Measurements from ENCODE around the gene TMEM150B.

The TMEM150B gene

DNA sequence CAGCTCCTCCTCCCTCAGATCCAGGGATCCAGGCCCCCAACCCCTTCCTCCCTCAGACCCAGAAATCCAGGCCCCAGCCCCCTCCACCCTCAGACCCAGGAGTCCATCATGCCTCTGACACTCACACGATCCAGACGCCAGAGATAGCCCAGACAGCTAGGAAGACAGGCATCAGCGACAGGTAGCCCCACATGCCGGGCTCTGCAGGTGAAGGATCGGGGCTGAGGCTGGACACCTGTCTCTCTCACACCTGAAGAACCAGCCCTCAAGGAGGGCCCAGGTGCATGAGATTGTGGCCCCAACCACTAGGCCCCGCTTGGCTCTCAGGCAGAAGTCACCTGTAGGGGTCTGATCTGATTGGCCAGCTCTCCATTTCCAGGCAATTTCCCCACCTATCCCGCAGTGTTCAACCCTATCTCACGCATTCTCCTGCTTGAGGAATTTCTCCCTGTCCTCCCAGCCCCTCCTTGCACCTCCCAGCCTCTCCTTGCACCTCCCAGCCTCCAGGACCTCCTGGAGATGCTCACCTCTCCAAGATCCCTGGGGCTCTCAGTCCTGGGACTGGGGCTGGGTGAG, 4.2 kb downstream of the TMEM150B start:
- no peaks in the 10 kb centered on the region for H3K36me3 ChIP-seq (ENCODE audit: control insufficient read depth, insufficient read depth, low read length)
- DNase-seq (ENCODE audit: extremely low read depth, insufficient read length), result no peak
- TF ChIP-seq, protein P1, sequence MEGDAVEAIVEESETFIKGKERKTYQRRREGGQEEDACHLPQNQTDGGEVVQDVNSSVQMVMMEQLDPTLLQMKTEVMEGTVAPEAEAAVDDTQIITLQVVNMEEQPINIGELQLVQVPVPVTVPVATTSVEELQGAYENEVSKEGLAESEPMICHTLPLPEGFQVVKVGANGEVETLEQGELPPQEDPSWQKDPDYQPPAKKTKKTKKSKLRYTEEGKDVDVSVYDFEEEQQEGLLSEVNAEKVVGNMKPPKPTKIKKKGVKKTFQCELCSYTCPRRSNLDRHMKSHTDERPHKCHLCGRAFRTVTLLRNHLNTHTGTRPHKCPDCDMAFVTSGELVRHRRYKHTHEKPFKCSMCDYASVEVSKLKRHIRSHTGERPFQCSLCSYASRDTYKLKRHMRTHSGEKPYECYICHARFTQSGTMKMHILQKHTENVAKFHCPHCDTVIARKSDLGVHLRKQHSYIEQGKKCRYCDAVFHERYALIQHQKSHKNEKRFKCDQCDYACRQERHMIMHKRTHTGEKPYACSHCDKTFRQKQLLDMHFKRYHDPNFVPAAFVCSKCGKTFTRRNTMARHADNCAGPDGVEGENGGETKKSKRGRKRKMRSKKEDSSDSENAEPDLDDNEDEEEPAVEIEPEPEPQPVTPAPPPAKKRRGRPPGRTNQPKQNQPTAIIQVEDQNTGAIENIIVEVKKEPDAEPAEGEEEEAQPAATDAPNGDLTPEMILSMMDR (IDR thresholded peaks at IDR 0.05; ENCODE audit: insufficient read depth, low read length, poor library complexity, severe bottlenecking), result no peak
- H3K27me3 ChIP-seq (replicated peaks; ENCODE audit: control insufficient read depth, insufficient read depth, low read length), result no peaks in the 10 kb centered on the region
- H3K4me3 ChIP-seq (replicated peaks; ENCODE audit: low read depth, low read length), result no peak overlapping the region

DNA sequence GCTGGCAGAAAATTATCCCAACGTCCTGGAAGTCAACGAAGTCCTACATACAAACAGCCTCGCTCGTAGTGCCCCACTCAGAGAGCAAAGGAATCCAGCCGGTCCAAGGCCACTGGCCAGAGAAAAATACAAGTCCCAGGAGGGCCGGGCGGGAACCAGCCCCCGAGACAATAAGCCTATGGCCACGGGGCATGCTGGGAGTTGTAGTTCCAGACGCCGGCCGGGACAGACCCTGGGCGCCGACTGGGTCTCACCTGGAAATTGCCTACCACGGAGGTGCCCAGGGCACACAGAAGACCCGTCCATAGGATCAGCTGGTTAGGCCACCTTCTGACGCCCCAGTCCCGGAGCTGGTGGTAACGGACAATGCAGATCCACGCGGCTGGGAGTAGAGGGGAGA, 5.4 kb downstream of the TMEM150B start:
- no peaks in the 10 kb centered on the region for H3K36me3 ChIP-seq (ENCODE audit: control insufficient read depth, insufficient read depth, low read length)
- TF ChIP-seq, protein P1 (IDR thresholded peaks at IDR 0.05; ENCODE audit: insufficient read depth, low read length, poor library complexity, severe bottlenecking), result no peak
- no peak for DNase-seq (ENCODE audit: extremely low read depth, insufficient read length)

DNA sequence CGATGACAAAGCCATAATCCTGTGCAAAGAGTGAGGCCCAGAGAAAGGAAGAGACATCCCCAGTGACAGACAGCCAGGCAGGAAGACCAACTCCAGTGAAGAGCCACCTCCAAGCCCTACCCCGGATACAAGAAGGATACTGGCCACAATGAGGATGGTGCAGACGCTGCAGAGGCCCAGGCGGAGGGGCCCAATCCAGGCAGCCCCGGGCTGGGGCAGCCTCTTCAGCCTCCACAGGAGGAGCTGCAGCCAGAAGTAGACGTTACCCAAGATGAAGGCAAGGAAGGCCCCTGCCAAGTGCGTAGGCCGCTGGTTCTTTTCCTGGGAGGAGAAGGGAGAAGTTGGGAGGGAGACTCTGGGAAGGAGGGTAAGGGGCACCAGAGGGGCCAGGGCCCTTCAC, 8.5 kb downstream of the TMEM150B start:
- H3K36me3 ChIP-seq (ENCODE audit: control insufficient read depth, insufficient read depth, low read length), result no peaks in the 10 kb centered on the region
- no peak for DNase-seq (ENCODE audit: extremely low read depth, insufficient read length)
- TF ChIP-seq, protein P1 (IDR thresholded peaks at IDR 0.05; ENCODE audit: insufficient read depth, low read length, poor library complexity, severe bottlenecking), result no peak
- no peaks in the 10 kb centered on the region for H3K27me3 ChIP-seq (replicated peaks; ENCODE audit: control insufficient read depth, insufficient read depth, low read length)
- H3K4me3 ChIP-seq (replicated peaks; ENCODE audit: low read depth, low read length), result no peak overlapping the region

More for the DNA sequence above, 5.4 kb downstream of the TMEM150B start:
- Histone ChIP-seq H3K4me3 (replicated peaks; ENCODE audit: low read depth, low read length) (no peak overlapping the region), H3K27me3 (replicated peaks; ENCODE audit: control insufficient read depth, insufficient read depth, low read length) (no peaks in the 10 kb centered on the region)

DNA sequence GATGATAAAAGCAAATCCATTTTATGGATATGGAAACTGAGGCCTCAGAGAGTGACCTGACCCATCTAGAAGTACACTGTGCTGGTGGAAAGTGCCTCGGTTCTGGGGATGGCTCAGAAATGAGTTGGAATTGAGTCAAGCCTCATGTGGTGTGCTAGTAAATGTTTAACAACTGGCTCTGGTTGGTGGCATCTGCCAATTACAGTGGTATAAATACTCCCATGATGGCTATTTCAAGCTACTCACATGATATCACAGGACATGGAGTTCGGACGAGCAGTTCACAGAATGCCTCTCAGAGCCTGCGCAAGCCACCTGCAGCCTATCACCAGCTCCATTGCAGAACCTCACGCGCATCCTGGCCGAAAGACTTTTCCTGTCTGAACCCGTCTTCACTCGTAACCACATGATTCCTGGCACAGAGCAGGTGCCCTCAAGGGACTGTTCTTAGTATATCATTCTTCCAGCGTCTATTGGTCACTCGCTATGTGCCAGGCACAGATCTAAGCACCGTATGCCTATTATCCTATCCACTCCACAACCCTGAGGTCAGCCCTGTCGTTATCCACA, 9.1 kb downstream of the TMEM150B start:
- H3K4me3 ChIP-seq (replicated peaks; ENCODE audit: low read depth, low read length), result no peak overlapping the region
- H3K27me3 ChIP-seq (replicated peaks; ENCODE audit: control insufficient read depth, insufficient read depth, low read length), result no peaks in the 10 kb centered on the region
- TF ChIP-seq, protein P1 (IDR thresholded peaks at IDR 0.05; ENCODE audit: insufficient read depth, low read length, poor library complexity, severe bottlenecking), result no peak
- DNase-seq (ENCODE audit: extremely low read depth, insufficient read length), result no peak
- no peaks in the 10 kb centered on the region for H3K36me3 ChIP-seq (ENCODE audit: control insufficient read depth, insufficient read depth, low read length)

DNA sequence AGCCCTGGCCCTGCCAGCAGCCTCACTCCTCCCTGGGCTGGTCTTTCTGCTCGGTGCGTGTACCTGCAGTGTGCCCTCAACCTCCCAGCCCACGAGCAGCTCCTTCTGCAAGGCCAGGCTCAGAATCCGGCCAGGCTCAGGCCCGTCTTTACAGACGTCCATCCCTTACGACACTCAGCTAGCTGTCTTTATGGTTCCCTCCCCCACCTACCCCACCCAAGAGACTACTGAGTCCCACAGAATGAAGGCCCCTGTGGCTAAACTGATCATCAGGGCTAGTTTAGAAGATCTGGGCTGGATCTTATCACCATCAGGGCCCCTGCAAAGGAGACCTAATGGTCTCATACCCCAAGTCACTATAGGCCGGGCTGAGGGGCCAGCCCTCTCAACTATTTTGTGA, 10.7 kb downstream of the TMEM150B start:
- TF ChIP-seq, protein P1 (IDR thresholded peaks at IDR 0.05; ENCODE audit: insufficient read depth, low read length, poor library complexity, severe bottlenecking), result no peak
- H3K36me3 ChIP-seq (ENCODE audit: control insufficient read depth, insufficient read depth, low read length), result no peaks in the 10 kb centered on the region
- no peak overlapping the region for H3K4me3 ChIP-seq (replicated peaks; ENCODE audit: low read depth, low read length)
- H3K27me3 ChIP-seq (replicated peaks; ENCODE audit: control insufficient read depth, insufficient read depth, low read length), result no peaks in the 10 kb centered on the region
- no peak for DNase-seq (ENCODE audit: extremely low read depth, insufficient read length)
